HG02970 (cell line): ENCODE results near the gene PAWR.
A peak's percentile ranks its signal among the peaks of the same experiment; 100 is the strongest.
"Not testable (repeated sequence)": the region's sequence is repeated elsewhere in the genome, so short reads cannot be mapped to it uniquely, and the experiment has no call there.

Experiments
- ATAC-seq: cut with Tn5 transposase; IDR thresholded peaks from one replicate; pipeline ENCODE4 v1.9.1; 2021; ENCODE audit warnings: mild to moderate bottlenecking, moderate library complexity, moderate number of reproducible peaks; ENCODE audit not compliant: unreplicated experiment, low FRiP score

Gene PAWR

DNA sequence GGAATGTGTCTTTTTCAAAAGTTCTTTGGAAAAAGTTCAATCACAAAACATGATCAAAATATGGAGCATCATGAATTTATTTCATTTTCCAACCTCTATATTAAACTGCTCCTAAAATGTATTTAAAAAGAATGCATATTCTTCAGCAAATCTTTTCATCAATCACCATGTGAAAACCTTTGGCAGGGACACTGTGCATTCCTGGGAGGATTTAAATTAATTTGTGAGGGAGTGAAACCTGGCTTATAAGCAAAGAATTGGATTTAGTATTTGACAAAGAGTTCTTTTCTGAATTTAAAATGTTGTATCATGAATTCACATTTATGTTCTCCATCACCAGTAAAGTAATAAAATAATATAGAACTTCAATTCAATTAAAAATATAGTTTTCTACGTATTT, 38.2 kb downstream of the PAWR start:
- ATAC-seq: no peak

DNA sequence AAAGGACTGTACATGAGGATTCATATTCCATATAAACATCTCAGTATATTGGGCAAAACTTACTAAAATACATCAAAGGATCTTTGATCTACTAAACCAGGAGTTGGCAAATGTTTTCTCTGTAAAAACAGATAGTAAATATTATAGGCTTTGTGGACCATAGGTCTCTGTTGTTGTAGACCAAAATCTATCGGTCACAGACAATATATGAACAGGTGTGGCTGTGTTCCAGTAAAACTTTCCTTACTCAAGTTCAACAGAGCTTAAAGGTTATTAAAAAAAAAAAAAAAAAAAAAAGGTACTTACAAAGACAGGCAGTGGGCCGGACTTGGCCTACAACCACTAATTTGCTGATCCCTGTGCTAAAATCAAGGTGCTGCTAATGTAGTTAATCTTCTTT, 40.3 kb downstream of the PAWR start:
- ATAC-seq: no peak

DNA sequence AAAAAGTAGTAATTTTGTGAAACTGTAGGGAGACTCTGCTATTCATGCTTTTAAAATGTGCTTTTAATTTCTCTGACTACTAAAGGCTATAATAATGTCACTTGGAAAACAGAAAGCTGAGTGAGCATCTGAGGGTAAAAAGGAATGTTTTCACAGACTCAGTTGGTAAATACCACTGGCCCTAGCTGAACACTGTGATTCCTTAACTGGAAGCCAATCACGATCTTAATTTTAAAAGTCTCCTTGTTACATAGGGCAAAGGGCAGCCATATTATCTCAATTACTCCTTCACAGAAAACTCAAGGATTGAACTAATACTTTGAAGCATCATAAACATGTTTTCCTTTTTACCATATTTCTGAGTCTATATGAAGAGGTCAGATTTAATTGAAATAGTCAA, 41.9 kb downstream of the PAWR start:
- no peak for ATAC-seq

DNA sequence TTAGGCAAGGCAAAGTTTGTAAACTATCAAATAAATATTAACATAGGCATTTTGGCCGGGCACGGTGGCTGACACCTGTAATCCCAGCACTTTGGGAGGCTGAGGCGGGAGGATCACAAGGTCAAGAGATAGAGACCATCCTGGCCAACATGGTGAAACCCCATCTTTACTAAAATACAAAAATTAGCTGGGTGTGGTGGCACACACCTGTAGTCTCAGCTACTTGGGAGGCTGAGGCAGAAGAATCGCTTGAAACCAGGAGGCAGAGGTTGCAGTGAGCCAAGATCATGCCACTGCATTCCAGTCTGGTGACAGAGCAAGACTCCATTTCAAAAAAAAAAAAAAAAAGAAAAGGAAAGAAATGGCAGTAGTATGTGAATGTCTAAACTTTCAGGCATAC, 43.9 kb downstream of the PAWR start:
- ATAC-seq: not testable (repeated sequence)

DNA sequence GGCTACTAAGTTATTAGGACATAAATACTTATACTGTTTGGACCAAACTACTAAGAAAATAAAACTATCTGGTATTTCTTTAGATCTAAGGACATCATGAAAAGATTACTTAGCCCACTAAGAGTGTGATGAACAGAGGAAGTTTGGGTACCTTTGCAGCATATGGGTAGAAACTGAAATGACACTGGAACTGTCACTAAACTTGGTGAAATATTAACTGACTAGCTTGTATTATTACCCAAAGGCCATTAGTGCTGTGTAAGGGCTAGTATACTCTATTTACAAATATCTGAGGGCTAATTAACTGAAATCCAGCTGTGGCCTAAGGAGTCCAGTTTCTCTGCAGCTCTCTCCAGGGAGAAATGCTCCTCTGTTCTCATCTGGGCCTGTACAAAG, 45.5 kb downstream of the PAWR start:
- peak; percentile 85 for ATAC-seq

DNA sequence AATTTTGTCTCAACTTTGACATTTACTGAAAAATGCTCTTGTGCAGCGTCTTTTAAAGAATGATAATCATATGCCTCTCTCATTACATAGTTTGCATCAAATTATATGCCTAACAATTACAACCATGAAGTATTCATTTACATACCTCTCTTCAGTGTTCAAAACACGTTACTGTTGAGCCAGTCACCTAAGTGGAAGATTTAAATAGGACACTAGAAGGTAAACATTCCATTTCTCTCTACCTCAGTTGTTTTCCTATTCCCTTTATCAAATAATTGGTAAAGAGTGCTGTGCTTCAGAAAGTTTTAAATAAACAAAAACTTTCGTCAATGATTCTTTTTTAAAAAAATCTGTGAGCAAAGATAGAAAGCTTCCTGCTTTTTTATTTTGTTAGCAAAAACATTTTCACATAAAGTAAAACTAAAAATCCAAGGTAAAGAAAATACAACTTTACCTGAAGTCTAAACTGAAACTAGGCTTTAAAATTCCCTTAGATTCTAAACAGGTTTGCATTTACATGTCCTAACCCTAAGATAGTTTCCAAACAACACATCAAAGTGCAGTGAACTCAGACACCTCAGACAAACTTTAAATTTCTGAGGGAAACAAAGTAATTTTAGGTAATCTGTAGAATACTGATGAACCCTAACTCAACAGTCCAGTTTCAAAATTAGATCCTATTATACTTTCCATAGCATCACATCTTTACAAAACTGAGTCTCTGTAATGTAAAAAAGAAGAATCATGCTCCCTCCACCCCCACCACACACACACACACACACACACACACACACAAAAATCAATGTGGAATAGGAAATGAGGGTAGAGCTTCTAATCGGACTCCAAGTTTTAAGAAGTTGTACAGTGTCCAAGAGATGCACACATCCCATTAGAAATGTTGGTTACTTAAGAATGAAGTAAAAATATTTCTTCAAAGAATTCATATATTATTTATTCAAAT, 46.2 kb downstream of the PAWR start:
- ATAC-seq: no peak

DNA sequence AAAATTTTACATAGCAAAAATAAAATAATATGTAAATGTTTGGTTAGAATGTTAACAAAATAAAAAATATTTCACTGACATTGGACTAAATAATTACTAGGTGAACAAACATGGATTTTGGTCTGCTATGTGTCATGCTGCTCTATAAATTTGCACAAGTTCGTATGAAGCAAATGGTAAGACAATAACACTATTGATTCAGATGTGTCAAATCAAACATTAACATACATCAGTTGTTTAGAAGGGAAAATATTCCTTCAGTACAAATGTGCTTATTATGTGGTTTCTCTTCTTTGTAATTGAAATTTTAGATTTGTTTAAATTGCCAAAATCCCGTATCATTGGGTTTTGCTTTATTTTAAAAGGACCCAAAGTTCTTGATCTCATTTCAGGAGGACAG, 46.9 kb downstream of the PAWR start:
- ATAC-seq: no peak

DNA sequence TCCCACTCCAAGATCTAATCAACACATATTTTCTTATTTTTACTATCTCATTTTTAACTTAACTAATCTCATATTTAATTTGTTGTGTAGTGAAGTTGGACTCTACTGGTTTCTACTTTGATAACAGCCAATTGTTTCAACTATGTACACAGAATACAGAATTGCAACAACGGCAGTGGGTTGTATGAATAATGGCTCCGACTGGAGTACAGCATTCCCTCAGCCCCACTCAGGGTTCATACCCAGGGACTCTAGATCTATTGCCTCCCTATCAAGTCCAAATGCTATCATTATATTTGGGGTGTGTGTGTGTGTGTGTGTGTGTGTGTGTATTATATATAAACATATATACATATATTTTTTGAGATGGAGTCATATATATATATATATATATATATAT, 52.3 kb downstream of the PAWR start:
- ATAC-seq: no peak

DNA sequence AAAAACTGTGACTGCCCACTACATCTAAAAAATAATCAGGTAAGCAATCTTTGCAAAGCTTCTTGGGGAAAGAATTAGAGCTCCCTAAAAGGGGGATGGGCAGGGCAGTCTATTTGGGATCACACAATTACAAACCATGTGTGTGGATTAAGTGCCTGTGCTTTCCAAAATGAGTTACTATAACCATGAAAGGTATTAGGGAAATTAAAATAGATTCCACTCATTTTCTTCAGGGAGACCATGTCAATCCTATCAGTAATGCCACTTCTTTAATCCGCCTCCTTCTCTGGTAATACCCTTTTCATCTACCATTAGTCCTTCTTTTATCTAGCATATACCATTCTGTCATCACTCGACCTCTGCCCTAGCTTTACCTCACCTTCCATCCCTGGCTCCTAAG, 53.7 kb downstream of the PAWR start:
- ATAC-seq: no peak

DNA sequence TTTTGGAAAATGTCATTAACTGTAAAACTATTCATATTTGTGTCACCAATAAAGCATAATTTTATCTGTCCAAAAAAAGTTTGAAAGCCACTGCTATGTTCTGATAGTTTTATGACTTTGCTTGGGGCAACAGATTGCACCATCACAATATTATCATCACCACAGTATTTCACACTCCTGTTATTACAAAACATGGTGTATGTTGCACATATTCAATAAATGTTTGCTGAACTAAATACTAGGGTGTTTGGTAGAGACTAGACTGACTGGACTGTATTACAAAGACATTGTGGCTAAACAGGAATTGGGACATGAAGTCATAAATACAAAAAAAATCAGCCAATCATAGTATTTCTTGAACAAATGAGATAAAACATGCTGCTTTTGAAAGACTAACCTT, 55.1 kb downstream of the PAWR start:
- no peak for ATAC-seq

DNA sequence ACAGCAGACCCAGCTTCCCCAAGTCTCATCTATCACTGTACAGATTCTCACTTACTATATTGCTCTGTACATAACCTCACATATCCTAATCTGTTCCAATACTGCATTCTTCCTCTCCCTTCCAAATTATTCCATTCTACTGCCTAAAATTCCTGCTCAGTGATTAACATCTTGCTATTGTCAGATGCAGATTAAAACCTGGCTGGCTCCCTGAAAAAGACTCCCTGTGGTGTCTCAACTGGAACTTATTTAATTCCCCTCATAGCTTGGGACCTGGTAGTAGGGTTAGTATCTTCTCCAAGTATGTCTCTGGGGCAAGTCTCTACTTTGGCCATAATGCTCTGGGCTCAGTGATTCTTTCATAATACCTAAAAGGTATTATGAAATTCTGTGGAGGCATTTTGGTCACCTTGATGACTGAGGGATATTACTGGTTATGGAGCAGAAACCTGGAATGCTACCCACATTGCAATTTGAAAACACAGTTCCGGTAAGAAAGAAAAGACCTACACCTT, 55.8 kb downstream of the PAWR start:
- no peak for ATAC-seq

DNA sequence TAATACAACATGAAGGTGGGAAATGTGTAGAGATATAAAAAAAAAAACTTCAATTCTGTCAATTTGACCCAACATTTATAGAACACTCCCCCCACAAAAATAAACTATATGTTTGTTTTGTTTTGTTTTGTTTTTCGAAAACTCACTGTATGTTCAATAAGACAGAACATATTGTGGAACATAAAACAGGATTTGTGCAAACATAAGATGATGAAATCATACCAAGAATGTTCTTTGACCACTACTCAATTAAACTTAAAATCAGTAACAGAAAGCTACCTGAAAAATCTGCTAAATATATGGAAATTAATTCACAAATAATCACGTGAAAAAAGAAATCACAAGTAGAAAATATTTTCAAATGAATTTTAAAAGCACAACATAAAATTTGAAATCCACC, 61.2 kb downstream of the PAWR start:
- ATAC-seq: no peak

DNA sequence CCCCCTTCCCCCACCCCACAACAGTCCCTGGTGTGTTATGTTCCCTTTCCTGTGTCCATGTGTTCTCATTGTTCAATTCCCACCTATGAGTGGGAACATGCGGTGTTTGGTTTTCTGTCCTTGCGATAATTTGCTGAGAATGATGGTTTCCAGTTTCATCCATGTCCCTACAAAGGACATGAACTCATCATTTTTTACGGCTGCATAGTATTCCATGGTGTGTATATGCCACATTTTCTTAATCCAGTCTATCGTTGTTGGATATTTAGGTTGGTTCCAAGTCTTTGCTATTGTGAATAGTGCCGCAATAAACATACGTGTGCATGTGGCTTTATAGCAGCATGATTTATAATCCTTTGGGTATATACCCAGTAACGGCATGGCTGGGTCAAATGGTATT, 64.0 kb downstream of the PAWR start:
- ATAC-seq: not testable (repeated sequence)

DNA sequence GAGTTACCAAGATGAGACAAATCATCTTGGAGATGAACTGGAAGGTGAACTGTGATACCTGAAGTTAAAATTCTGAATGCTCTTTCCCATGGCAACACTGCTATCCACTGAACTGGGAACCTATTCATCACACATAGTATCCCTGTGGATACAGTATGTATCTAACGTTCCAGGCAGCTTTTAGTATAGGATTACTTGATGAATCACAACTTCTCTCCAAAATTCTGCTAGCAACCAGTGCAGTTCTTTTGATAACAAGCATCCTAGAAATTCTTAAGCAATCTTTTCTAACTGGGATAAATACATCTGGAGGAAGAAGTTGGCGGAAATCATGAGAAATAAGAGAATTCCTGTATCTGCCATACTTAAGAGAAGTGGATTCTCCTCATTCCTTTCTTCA, 66.4 kb downstream of the PAWR start:
- ATAC-seq: no peak

DNA sequence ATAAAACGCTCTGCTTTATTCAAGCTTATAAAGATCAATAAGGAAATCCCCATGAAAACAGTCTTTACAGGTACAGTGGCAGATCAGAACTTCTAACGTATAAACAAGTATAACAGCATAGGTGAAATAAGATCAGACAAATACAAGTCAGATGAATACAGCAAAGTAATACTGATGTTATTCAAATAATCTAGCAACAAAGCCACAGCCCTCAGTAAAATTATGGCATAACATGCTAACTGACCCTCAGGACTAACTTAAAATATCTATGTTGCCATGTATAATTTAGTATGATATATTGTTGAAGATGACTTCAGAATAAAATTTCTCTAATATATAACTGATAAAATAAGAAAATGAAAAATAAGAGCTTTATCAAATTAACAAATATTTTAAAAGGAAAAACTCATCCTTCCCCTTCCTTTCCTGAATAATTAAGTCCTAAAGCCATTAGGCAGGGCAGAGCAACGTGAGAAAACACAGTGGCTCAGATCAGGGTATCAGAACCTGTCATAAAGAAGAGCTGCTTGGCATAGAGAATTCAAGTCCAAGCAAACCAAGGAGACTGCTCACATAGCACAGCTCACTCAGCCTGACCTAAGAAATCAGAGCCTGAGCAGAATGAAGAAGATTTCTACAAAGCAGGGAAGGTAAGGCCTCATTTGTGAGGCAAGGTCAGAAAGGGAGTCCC, 70.7 kb downstream of the PAWR start:
- ATAC-seq: no peak

DNA sequence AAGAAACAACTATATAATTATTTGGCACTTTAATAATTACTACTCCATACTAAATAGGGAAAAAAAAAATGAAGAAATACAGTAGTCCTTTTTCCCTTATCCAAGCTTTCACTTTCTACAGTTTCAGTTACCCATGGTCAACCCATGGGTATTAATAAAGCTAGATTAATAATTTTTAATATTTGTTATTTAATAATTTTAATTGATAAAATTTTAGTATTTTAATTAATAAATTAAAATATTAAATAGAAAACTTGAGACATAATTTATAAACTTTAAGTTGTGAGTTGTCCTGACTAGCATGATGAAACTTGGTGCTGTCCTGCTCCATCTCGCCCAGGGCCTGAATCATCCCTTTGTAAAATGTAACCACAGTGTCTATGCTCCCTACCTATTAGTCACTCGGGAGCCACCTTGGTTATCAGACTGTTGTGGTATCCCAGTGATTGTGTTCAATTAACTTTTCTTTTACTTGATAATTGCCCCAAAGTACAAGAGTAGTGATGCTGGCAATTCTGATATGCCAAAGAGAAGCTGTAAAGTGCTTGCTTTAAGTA, 71.8 kb downstream of the PAWR start:
- ATAC-seq: no peak

DNA sequence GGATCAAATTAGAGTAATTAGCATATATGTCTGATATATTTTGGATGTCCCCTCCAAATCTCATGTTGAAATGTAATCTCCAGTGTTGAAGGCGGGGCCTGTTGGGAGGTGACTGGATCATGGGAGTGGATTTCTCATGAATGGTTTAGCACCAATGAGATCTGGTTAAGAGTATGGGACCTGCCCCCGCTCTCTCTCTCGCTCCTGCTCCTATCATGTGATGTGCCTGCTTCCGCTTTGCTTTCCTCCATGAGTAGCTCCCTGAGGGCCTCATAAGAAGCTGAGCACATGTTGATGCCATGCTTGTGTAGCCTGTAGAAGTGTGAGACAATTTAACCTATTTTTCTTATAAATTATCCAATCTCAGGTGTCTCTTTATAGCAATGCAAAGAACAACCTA, 73.1 kb downstream of the PAWR start:
- no peak for ATAC-seq

DNA sequence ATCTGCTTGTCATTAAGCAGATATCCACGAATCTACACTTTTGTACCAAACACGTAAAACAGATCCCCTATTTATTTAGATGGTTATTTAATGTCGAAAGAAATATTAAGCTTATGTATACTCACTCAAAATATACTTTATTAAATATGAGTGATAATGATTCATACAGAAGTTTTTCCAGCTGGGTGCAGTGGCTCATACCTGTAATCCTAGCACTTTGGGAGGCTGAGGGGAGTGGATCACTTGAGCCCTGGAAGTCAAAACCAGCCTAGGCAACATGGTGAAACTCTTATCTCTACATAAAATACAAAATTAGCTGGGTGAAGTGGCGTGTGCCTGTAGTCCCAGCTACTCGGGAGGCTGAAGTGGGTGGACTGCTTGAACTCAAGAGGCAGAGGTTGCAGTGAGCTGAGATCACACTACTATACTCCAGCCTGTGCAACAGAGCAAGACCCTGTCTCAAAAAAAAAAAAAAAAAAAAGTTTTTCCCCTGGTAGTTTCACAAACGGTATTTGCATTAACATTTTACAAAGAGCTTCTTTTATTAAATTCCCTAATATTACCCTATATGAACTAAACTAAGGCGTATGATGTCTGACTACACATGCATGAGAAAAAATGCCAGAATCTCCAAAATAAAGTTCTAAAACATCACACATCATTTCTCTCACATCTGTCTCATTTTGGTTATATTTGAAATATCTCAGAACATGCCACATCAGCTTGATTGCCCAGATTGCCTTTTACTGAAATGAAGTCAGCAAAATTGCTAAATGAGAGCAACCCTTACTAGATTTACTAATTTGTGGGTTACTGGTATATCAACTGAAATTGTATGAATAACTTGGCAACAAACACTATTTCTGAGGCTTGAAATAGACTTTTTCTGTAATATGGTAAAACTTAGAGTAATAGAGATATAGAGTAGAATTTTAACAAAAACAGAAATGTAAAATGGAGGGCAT, 74.9 kb downstream of the PAWR start:
- ATAC-seq: peak; percentile 47

DNA sequence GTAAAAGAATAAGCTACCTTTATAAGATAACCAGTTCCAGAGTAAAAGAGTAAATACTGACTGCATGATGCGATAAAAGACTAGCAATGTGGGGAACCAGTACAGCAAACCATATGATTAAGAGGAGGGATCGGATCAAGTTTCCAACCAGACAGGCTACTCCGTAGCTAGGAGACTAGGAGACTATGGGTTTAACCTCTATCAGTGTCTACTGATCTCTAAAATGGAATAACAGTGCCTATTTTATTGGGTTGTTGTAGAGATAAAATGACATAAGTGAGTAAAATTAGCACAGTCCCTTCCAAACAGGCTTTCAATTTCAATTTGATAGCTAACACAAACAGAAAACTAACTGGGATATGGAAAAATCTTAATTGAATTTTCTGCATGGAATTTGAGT, 76.0 kb downstream of the PAWR start:
- ATAC-seq: no peak

DNA sequence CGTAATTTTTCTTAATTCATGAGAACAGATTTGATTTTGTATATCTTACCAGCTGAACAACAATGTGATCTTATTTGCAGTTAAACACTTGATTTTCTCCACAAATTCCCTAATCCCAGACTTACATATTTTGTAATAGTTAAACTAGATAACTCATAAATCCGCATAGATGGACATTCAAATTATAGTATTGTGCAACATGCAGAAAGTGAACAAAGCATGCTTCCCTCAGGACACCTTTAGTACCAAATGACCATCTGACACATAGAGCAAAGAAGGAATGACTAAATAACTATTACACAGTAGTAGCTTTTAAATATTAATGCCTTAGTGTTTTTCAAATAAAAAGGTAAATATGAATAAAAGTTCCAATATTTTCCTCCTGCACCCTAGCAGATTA, 88.9 kb downstream of the PAWR start:
- no peak for ATAC-seq
